ENCODE data around the gene KIF13A. TPM values are rescaled to one million over a fixed set of nuclear protein-coding genes. Genes with fewer than 3 reads are reported as not detected.

The KIF13A gene
- total RNA-seq, 1 experiment from 2014 or later = 19.7 TPM

GRCh38 chr6:17899491-17899890 is 87.9 kb downstream of the KIF13A start:
- POLR2A ChIA-PET (ENCODE audit: low non-redundant PET) = no interaction called here
- DNase-seq (ENCODE audit: low spot score) = no peak
- H3K9me3 ChIP-seq (ENCODE audit: low read depth, low read length, poor library complexity, severe bottlenecking) = peaks cover 12% of the 10 kb centered on the region
- no peak overlapping the region for H3K27ac ChIP-seq (ENCODE audit: low read depth, low read length, poor library complexity, severe bottlenecking)
- no peaks in the 10 kb centered on the region for H3K36me3 ChIP-seq (ENCODE audit: insufficient read depth, low read length, poor library complexity, severe bottlenecking)
- H3K4me3 ChIP-seq (ENCODE audit: low read depth, low read length, poor library complexity, severe bottlenecking) = no peak overlapping the region
- BruUV-seq (replicated peaks) = no TSS peak
- CTCF ChIA-PET = no interaction called here
- no peaks in the 10 kb centered on the region for H3K4me1 ChIP-seq (ENCODE audit: insufficient read depth, low read length, poor library complexity, severe bottlenecking)
- intact Hi-C loops (cut with micrococcal nuclease; ENCODE audit: unreplicated experiment) = no loop called here
- no peak for TF ChIP-seq EZH2 (IDR thresholded peaks at IDR 0.05; ENCODE audit: borderline replicate concordance, low read depth, low read length, poor library complexity, severe bottlenecking)
- no peak for TF ChIP-seq CTCF (conservative IDR thresholded peaks at IDR 0.05; ENCODE audit: low read depth, low read length)
- no peaks in the 10 kb centered on the region for H3K27me3 ChIP-seq (replicated peaks; ENCODE audit: insufficient read depth, low read depth, low read length, poor library complexity)

GRCh38 chr6:17897681-17898080 is 89.8 kb downstream of the KIF13A start:
- intact Hi-C loops (cut with micrococcal nuclease; ENCODE audit: unreplicated experiment) = no loop called here

GRCh38 chr6:17894905-17895304 is 92.5 kb downstream of the KIF13A start:
- H3K36me3 ChIP-seq (ENCODE audit: insufficient read depth, low read length, poor library complexity, severe bottlenecking) = no peaks in the 10 kb centered on the region
- ChIA-PET POLR2A (ENCODE audit: low non-redundant PET) (no interaction called here), CTCF (no interaction called here)
- no peak overlapping the region for H3K4me3 ChIP-seq (ENCODE audit: low read depth, low read length, poor library complexity, severe bottlenecking)
- H3K27me3 ChIP-seq (replicated peaks; ENCODE audit: insufficient read depth, low read depth, low read length, poor library complexity) = no peaks in the 10 kb centered on the region
- no peaks in the 10 kb centered on the region for H3K4me1 ChIP-seq (ENCODE audit: insufficient read depth, low read length, poor library complexity, severe bottlenecking)
- BruUV-seq (replicated peaks) = no TSS peak
- DNase-seq (ENCODE audit: low spot score) = no peak
- intact Hi-C loops (cut with micrococcal nuclease; ENCODE audit: unreplicated experiment) = no loop called here
- peaks cover 14% of the 10 kb centered on the region for H3K9me3 ChIP-seq (ENCODE audit: low read depth, low read length, poor library complexity, severe bottlenecking)
- TF ChIP-seq CTCF (conservative IDR thresholded peaks at IDR 0.05; ENCODE audit: low read depth, low read length) (no peak), EZH2 (IDR thresholded peaks at IDR 0.05; ENCODE audit: borderline replicate concordance, low read depth, low read length, poor library complexity, severe bottlenecking) (no peak)
- no peak overlapping the region for H3K27ac ChIP-seq (ENCODE audit: low read depth, low read length, poor library complexity, severe bottlenecking)

More at GRCh38 chr6:17897681-17898080, 89.8 kb downstream of the KIF13A start:
- TF ChIP-seq CTCF (conservative IDR thresholded peaks at IDR 0.05; ENCODE audit: low read depth, low read length) = no peak
- TF ChIP-seq EZH2 (IDR thresholded peaks at IDR 0.05; ENCODE audit: borderline replicate concordance, low read depth, low read length, poor library complexity, severe bottlenecking) = no peak
- Histone ChIP-seq H3K4me3 (ENCODE audit: low read depth, low read length, poor library complexity, severe bottlenecking) (no peak overlapping the region), H3K9me3 (ENCODE audit: low read depth, low read length, poor library complexity, severe bottlenecking) (peaks cover 14% of the 10 kb centered on the region), H3K27me3 (replicated peaks; ENCODE audit: insufficient read depth, low read depth, low read length, poor library complexity) (no peaks in the 10 kb centered on the region), H3K36me3 (ENCODE audit: insufficient read depth, low read length, poor library complexity, severe bottlenecking) (no peaks in the 10 kb centered on the region), H3K27ac (ENCODE audit: low read depth, low read length, poor library complexity, severe bottlenecking) (no peak overlapping the region), H3K4me1 (ENCODE audit: insufficient read depth, low read length, poor library complexity, severe bottlenecking) (no peaks in the 10 kb centered on the region)
- no TSS peak for BruUV-seq (replicated peaks)
- POLR2A ChIA-PET (ENCODE audit: low non-redundant PET) = no interaction called here
- CTCF ChIA-PET = no interaction called here
- no peak for DNase-seq (ENCODE audit: low spot score)

All from A673 (cell line).